HFFc6 (cell line): ENCODE data around the gene THADA. TPM values are rescaled to one million over a fixed set of nuclear protein-coding genes. Genes with fewer than 3 reads are reported as not detected.
"Not testable (repeated sequence)": the region's sequence is repeated elsewhere in the genome, so short reads cannot be mapped to it uniquely, and the experiment has no call there.

Source experiments
- DNase-seq: peaks from one replicate; pipeline ENCODE4 v3.0.0-alpha.2; 2018
- H3K27ac Mint-ChIP-seq: 2 replicates; pipeline ENCODE4 v1.8.0; 2020; ENCODE audit warnings: mild to moderate bottlenecking, mixed read lengths
- H3K27me3 Mint-ChIP-seq: 2 replicates; pipeline ENCODE4 v1.8.0; 2021; ENCODE audit warnings: mild to moderate bottlenecking, moderate library complexity, mixed read lengths; ENCODE audit not compliant: insufficient read depth
- H3K36me3 Mint-ChIP-seq: 2 replicates; pipeline ENCODE4 v1.8.0; 2021; ENCODE audit warnings: low read depth, mixed read lengths
- H3K4me1 Mint-ChIP-seq: 2 replicates; pipeline ENCODE4 v1.8.0; 2020; ENCODE audit warnings: low read depth, mixed read lengths
- H3K4me3 Mint-ChIP-seq: 2 replicates; pipeline ENCODE4 v1.8.0; 2020; ENCODE audit warnings: mild to moderate bottlenecking, moderate library complexity, mixed read lengths
- H3K9me3 Mint-ChIP-seq: 2 replicates; pipeline ENCODE4 v1.8.0; 2020; ENCODE audit warnings: mild to moderate bottlenecking, mixed read lengths
- CTCF ChIP-seq: fragments of 200-600 bp; sonication (generic); IDR thresholded peaks from 2 replicates; pipeline ENCODE4 v1.5.0; 2021; ENCODE audit warnings: antibody characterized with exemption, mild to moderate bottlenecking
- total RNA-seq, 6 experiments: library from RNA; stranded (reverse); fragmentation: NEBNext Ultra II Directional; extraction: Animal tissue kit (Norgen Biotek cat#: 25700); gene quantifications; 2 replicates in 1 of 6; 3 replicates in 5 of 6; pipeline ENCODE4 v1.2.3, GENCODE V29; 2021

THADA gene
- total RNA-seq, 6 experiments from 2014 or later, result 14.3 to 20.5 (median 17.3) TPM

DNA sequence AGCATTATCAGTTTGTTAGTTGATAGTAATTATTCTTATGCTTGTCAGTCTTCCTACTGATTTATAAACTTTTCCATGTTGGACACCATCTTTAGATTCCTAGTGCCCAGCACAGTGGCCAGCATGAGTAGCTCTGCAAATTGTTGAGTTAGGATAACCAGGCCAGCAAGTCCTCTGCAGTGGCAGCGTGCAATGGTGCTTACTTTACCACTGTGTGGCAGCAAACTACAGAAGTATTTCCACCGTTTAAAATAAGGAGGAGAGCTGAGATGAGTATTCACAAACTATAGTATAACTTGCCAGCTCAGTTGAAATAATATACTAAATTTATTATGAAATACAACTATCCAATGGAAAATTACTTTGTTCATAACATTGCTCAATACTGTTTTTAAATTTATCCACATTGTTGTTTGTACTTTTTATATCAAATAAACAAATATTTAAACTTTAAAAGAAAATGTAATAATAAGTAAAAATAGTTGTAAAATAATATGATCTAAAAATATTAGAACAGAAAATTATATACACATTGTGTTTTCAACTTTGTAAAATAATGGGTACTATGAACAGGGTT is 9.3 kb upstream of the THADA start:
- H3K27me3 Mint-ChIP-seq, result peaks cover 6% of the 10 kb centered on the region
- H3K4me3 Mint-ChIP-seq, result no peak overlapping the region
- no peaks in the 10 kb centered on the region for H3K36me3 Mint-ChIP-seq
- peak; percentile 74 for TF ChIP-seq CTCF
- peak; percentile 65 for DNase-seq
- H3K9me3 Mint-ChIP-seq, result no peaks in the 10 kb centered on the region
- H3K27ac Mint-ChIP-seq, result no peak overlapping the region
- H3K4me1 Mint-ChIP-seq, result no peaks in the 10 kb centered on the region

GRCh38 chr2:43604674-43605073 is 8.8 kb upstream of the THADA start:
- Mint-ChIP-seq H3K36me3 (no peaks in the 10 kb centered on the region), H3K4me3 (no peak overlapping the region), H3K9me3 (no peaks in the 10 kb centered on the region), H3K4me1 (no peaks in the 10 kb centered on the region), H3K27me3 (peaks cover 3% of the 10 kb centered on the region), H3K27ac (no peak overlapping the region)
- TF ChIP-seq CTCF, result no peak
- DNase-seq, result no peak

DNA sequence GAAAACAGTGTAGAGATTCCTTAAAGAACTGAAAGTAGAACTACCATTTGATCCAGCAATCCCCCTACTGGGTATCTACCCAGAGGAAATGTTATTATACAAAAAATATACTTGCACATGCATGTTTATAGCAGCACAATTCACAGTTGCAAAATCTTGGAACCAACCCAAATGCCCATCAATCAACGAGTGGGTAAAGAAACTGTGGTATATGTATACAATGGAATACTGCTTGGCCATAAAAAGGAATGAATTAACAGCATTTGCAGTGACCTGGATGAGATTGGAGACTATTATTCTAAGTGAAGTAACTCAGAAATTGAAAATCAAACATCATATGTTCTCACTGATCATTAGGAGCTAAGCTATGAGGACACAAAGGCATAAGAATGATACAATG is 4.8 kb upstream of the THADA start:
- not testable (repeated sequence) for H3K27ac Mint-ChIP-seq, H3K36me3 Mint-ChIP-seq, H3K27me3 Mint-ChIP-seq, DNase-seq, H3K9me3 Mint-ChIP-seq, H3K4me1 Mint-ChIP-seq, H3K4me3 Mint-ChIP-seq
- 0 out of 2 replicates have a peak, but pooled peaks have one; percentile 8 for TF ChIP-seq CTCF

- H3K27ac Mint-ChIP-seq, result peak overlapping the region; percentile 99
- H3K4me1 Mint-ChIP-seq, result peaks cover 40% of the 10 kb centered on the region
- H3K4me3 Mint-ChIP-seq, result peak overlapping the region; percentile 92
- peaks cover 9% of the 10 kb centered on the region; the same call in 1 of the 2 replicates for H3K36me3 Mint-ChIP-seq
- H3K27me3 Mint-ChIP-seq, result peaks cover 4% of the 10 kb centered on the region
- DNase-seq, result no peak
- H3K9me3 Mint-ChIP-seq, result peaks cover 4% of the 10 kb centered on the region; the same call in 1 of the 2 replicates
- no peak for TF ChIP-seq CTCF
Observed at GRCh38 chr2:43594875-43595274, 963 bp downstream of the THADA start.

DNA sequence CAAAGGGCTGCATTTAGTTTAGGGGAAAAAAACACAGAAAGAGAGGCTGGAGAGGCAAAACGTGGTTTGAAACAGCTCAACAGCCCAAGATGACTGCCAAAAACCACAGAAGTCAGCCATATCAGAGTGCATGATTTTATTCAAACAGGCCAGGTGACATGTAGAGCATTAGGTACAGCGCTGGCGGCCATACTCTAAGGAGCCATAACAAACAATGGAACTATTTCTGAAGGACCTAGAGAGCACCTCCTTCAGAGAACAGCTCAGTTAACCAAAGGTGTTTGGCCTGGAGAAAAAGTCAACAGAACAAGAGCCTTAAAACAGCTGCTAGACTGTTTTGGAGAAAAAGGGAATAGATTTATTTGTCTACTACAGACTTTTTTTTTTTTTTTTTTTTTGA is 2.6 kb downstream of the THADA start:
- Mint-ChIP-seq H3K36me3 (peaks cover 9% of the 10 kb centered on the region; the same call in 1 of the 2 replicates), H3K4me1 (peaks cover 40% of the 10 kb centered on the region), H3K4me3 (no peak overlapping the region), H3K27ac (peak overlapping the region; percentile 36; the same call in 1 of the 2 replicates), H3K27me3 (no peaks in the 10 kb centered on the region; the same call in 1 of the 2 replicates), H3K9me3 (peaks cover 4% of the 10 kb centered on the region; the same call in 1 of the 2 replicates)
- DNase-seq, result no peak
- no peak for TF ChIP-seq CTCF
